MCF 10A (cell line): ENCODE results near the gene RAB31. TPM values are rescaled to one million over a fixed set of nuclear protein-coding genes. Genes with fewer than 3 reads are reported as not detected.

Source experiments
- BruUV-seq: library from RNA; stranded (reverse); fragments of 400-500 nt; replicated peaks from 2 replicates; lab custom pipeline; 2021; lab: Mats Ljungman, UMichigan
- CTCF ChIA-PET: fragments of 300-600 bp; sonication (Branson Sonifier 250); formaldehyde crosslinking; extraction: SDS; loops from one replicate; lab custom pipeline; 2021; ENCODE audit warnings: antibody characterized with exemption, inconsistent platforms; lab: Yijun Ruan, JAX
- POLR2A ChIA-PET: fragments of 300-600, 350-650 bp; sonication (Branson Sonifier 250); formaldehyde crosslinking; extraction: SDS; loops from one replicate; lab custom pipeline; 2020; ENCODE audit warnings: antibody characterized with exemption, inconsistent platforms; lab: Yijun Ruan, JAX
- DNase-seq: peaks from one replicate; pipeline ENCODE4 v3.0.0-alpha.2; 2018; ENCODE audit not compliant: unreplicated experiment
- H3K27ac Mint-ChIP-seq: one replicate; pipeline ENCODE4 v1.8.0; 2022; ENCODE audit warnings: mild to moderate bottlenecking, low read depth, mixed read lengths; ENCODE audit not compliant: unreplicated experiment
- H3K27me3 Mint-ChIP-seq: one replicate; pipeline ENCODE4 v1.8.0; 2022; ENCODE audit warnings: mixed read lengths; ENCODE audit not compliant: insufficient read depth, unreplicated experiment
- H3K36me3 Mint-ChIP-seq: one replicate; pipeline ENCODE4 v1.8.0; 2022; ENCODE audit warnings: mild to moderate bottlenecking, moderate library complexity, mixed read lengths; ENCODE audit not compliant: insufficient read depth, unreplicated experiment
- H3K4me1 Mint-ChIP-seq: one replicate; pipeline ENCODE4 v1.8.0; 2022; ENCODE audit warnings: mixed read lengths; ENCODE audit not compliant: insufficient read depth, unreplicated experiment
- H3K4me3 Mint-ChIP-seq: one replicate; pipeline ENCODE4 v1.8.0; 2022; ENCODE audit warnings: mild to moderate bottlenecking, moderate library complexity, mixed read lengths; ENCODE audit not compliant: unreplicated experiment
- H3K9me3 Mint-ChIP-seq: one replicate; pipeline ENCODE4 v1.8.0; 2022; ENCODE audit warnings: mixed read lengths; ENCODE audit not compliant: unreplicated experiment
- CTCF ChIP-seq: fragments of 200-600 bp; IDR thresholded peaks from one replicate; pipeline ENCODE4 v1.8.0; 2022; ENCODE audit warnings: antibody characterized with exemption, mild to moderate bottlenecking; ENCODE audit not compliant: unreplicated experiment
- intact Hi-C: fragments of 100-400 bp; cut with micrococcal nuclease; formaldehyde crosslinking; loops from 2 replicates; pipeline ENCODE4 v1.14.1; 2022
- total RNA-seq: library from RNA; stranded (reverse); gene quantifications from 2 replicates; pipeline ENCODE4 v1.2.3, GENCODE V29; 2022

Gene RAB31
- total RNA-seq, 1 experiment from 2014 or later = 6.1 TPM

GRCh38 chr18:9876867-9877654 lies 169.0 kb downstream of the RAB31 start:
- ChIA-PET POLR2A (interaction anchor here (0.7 to 3.3 kb wide), 11 partner anchors 8 to 50 kb away, joined by 3 to 41 read pairs (median 4); partner anchors contain the start of genes TXNDC2 and VAPA), CTCF (interaction anchor here (1.0 to 1.3 kb wide), 2 partner anchors 9 to 42 kb away, joined by 3 to 6 read pairs; partner anchors contain the start of gene TXNDC2)
- peak overlapping the region; percentile 53 for H3K4me3 Mint-ChIP-seq
- no peak for TF ChIP-seq CTCF
- intact Hi-C loops = loop anchor here (5.0 kb wide), 1 partner anchor 40 kb away; no protein-coding TSS in a partner anchor
- no peaks in the 10 kb centered on the region for H3K36me3 Mint-ChIP-seq
- H3K27me3 Mint-ChIP-seq = no peaks in the 10 kb centered on the region
- peak overlapping the region; percentile 60 for H3K27ac Mint-ChIP-seq
- no peaks in the 10 kb centered on the region for H3K9me3 Mint-ChIP-seq
- DNase-seq = peak; percentile 59
- no TSS peak for BruUV-seq
- peaks cover 12% of the 10 kb centered on the region for H3K4me1 Mint-ChIP-seq

GRCh38 chr18:9877655-9878014 lies 169.5 kb downstream of the RAB31 start:
- BruUV-seq = no TSS peak
- Mint-ChIP-seq H3K4me1 (peaks cover 12% of the 10 kb centered on the region), H3K27me3 (no peaks in the 10 kb centered on the region), H3K36me3 (no peaks in the 10 kb centered on the region), H3K27ac (peak overlapping the region; percentile 60), H3K4me3 (peak overlapping the region; percentile 53), H3K9me3 (no peaks in the 10 kb centered on the region)
- ChIA-PET CTCF (interaction anchor here (1.3 kb wide), 1 partner anchor 9 kb away, joined by 6 read pairs; the partner anchor contains the start of gene TXNDC2), POLR2A (interaction anchor here (0.9 to 3.3 kb wide), 8 partner anchors 9 to 51 kb away, joined by 3 to 41 read pairs (median 4); partner anchors contain the start of gene VAPA)
- intact Hi-C loops = loop anchor here (5.0 kb wide), 1 partner anchor 40 kb away; no protein-coding TSS in a partner anchor
- no peak for TF ChIP-seq CTCF
- DNase-seq = no peak

- intact Hi-C loops = loop anchor here (5.0 kb wide), 1 partner anchor 39 kb away; no protein-coding TSS in a partner anchor
- no peak overlapping the region for H3K27ac Mint-ChIP-seq
- no peak for TF ChIP-seq CTCF
- no TSS peak for BruUV-seq
- peaks cover 12% of the 10 kb centered on the region for H3K4me1 Mint-ChIP-seq
- no peaks in the 10 kb centered on the region for H3K9me3 Mint-ChIP-seq
- H3K36me3 Mint-ChIP-seq = no peaks in the 10 kb centered on the region
- ChIA-PET CTCF (no interaction called here), POLR2A (interaction anchor here (0.7 kb wide), 1 partner anchor 36 kb away, joined by 4 read pairs; the partner anchor contains the start of gene VAPA)
- no peak for DNase-seq
- no peaks in the 10 kb centered on the region for H3K27me3 Mint-ChIP-seq
- H3K4me3 Mint-ChIP-seq = no peak overlapping the region
Observed at GRCh38 chr18:9878095-9878494, 170.0 kb downstream of the RAB31 start.

GRCh38 chr18:9878783-9879242 lies 170.7 kb downstream of the RAB31 start:
- ChIA-PET CTCF (no interaction called here), POLR2A (interaction anchor here (0.6 to 1.0 kb wide), 3 partner anchors 23 to 284 kb away, joined by 3 to 4 read pairs (median 4); partner anchors contain the start of gene VAPA)
- Mint-ChIP-seq H3K36me3 (no peaks in the 10 kb centered on the region), H3K27ac (no peak overlapping the region), H3K9me3 (no peaks in the 10 kb centered on the region), H3K4me1 (peaks cover 12% of the 10 kb centered on the region), H3K27me3 (no peaks in the 10 kb centered on the region), H3K4me3 (no peak overlapping the region)
- BruUV-seq = no TSS peak
- no peak for DNase-seq
- intact Hi-C loops = loop anchor here (5.0 kb wide), 1 partner anchor 38 kb away; no protein-coding TSS in a partner anchor
- no peak for TF ChIP-seq CTCF
